Neuronal stem cell (in vitro differentiated cells): ENCODE results near the gene MOGAT2.

ENCODE experiments used
- DNase-seq: peaks from one replicate; pipeline ENCODE4 v3.0.0-alpha.2; 2013; ENCODE audit warnings: low spot score
- H2AFZ ChIP-seq: one replicate; pipeline ENCODE4 v1.6.1; 2013; ENCODE audit warnings: mild to moderate bottlenecking, low read length, inconsistent platforms
- H2AK5ac ChIP-seq: 2 replicates; pipeline ENCODE4 v1.6.1; 2013; ENCODE audit warnings: low read depth, mild to moderate bottlenecking, inconsistent platforms, low read length, moderate library complexity, mixed read lengths
- H2BK120ac ChIP-seq: 2 replicates; pipeline ENCODE4 v1.6.1; 2013; ENCODE audit warnings: low read depth, mild to moderate bottlenecking, inconsistent platforms, low read length, moderate library complexity, mixed read lengths
- H2BK12ac ChIP-seq: one replicate; pipeline ENCODE4 v1.6.1; 2013; ENCODE audit warnings: low read length, inconsistent platforms
- H2BK15ac ChIP-seq: 2 replicates; pipeline ENCODE4 v1.6.1; 2013; ENCODE audit warnings: mild to moderate bottlenecking, low read length, inconsistent platforms, mixed read lengths
- H2BK5ac ChIP-seq: one replicate; pipeline ENCODE4 v1.6.1; 2013; ENCODE audit warnings: inconsistent platforms, mild to moderate bottlenecking, low read length, moderate library complexity
- H3K14ac ChIP-seq: one replicate; pipeline ENCODE4 v1.6.1; 2013; ENCODE audit warnings: low read length, inconsistent platforms
- H3K18ac ChIP-seq: 2 replicates; pipeline ENCODE4 v1.6.1; 2013; ENCODE audit warnings: low read length, inconsistent platforms
- H3K23ac ChIP-seq: 2 replicates; pipeline ENCODE4 v1.6.1; 2013; ENCODE audit warnings: low read depth, mild to moderate bottlenecking, mixed read lengths, low read length, inconsistent platforms; ENCODE audit not compliant: poor library complexity
- H3K27ac ChIP-seq: replicated peaks from 3 replicates; pipeline ENCODE4 v1.5.1; 2013; ENCODE audit warnings: low read length, inconsistent platforms
- H3K27me3 ChIP-seq, 3 experiments: 2 replicates each; pipeline ENCODE4 v1.6.1; 2013; ENCODE audit warnings: low read length in 3 of 3, mild to moderate bottlenecking in 2 of 3, inconsistent platforms in 1 of 3, low read depth in 1 of 3, mixed read lengths in 1 of 3, moderate library complexity in 1 of 3; ENCODE audit not compliant: control insufficient read depth in 3 of 3, insufficient read depth in 3 of 3
- H3K36me3 ChIP-seq, 2 donors: replicated peaks in 1 of 2; 2 replicates each; pipeline ENCODE4 v1.6.1; 2013; ENCODE audit warnings: low read length in 2 of 2; ENCODE audit not compliant: control insufficient read depth in 2 of 2, insufficient read depth in 2 of 2
- H3K4ac ChIP-seq: 2 replicates; pipeline ENCODE4 v1.6.1; 2013; ENCODE audit warnings: inconsistent platforms, mild to moderate bottlenecking, low read length, moderate library complexity
- H3K4me1 ChIP-seq, 2 donors: 1 replicate in 1 of 2; 2 replicates in 1 of 2; pipeline ENCODE4 v1.6.1; 2013; ENCODE audit warnings: low read length in 2 of 2, low read depth in 1 of 2; ENCODE audit not compliant: control insufficient read depth in 2 of 2, insufficient read depth in 1 of 2
- H3K4me2 ChIP-seq: one replicate; pipeline ENCODE4 v1.6.1; 2013; ENCODE audit warnings: mild to moderate bottlenecking, low read length, inconsistent platforms; ENCODE audit not compliant: insufficient read depth, poor library complexity, severe bottlenecking
- H3K4me3 ChIP-seq, 2 donors: 2 replicates each; pipeline ENCODE4 v1.5.1; 2013; ENCODE audit warnings: low read length in 2 of 2, mild to moderate bottlenecking in 2 of 2, inconsistent platforms in 1 of 2, moderate library complexity in 1 of 2
- H3K79me1 ChIP-seq: one replicate; pipeline ENCODE4 v1.6.1; 2013; ENCODE audit warnings: low read depth, mild to moderate bottlenecking, inconsistent platforms, low read length, moderate library complexity
- H3K9ac ChIP-seq: one replicate; pipeline ENCODE4 v1.6.1; 2013; ENCODE audit warnings: mild to moderate bottlenecking, low read depth, low read length, inconsistent platforms; ENCODE audit not compliant: poor library complexity
- H3K9me3 ChIP-seq, 2 donors: replicated peaks in 1 of 2; 2 replicates each; pipeline versions ENCODE3 to v1.6.1; 2013; ENCODE audit warnings: low read length in 2 of 2, mild to moderate bottlenecking in 2 of 2, inconsistent platforms in 1 of 2, low read depth in 1 of 2, mixed read lengths in 1 of 2, moderate library complexity in 1 of 2; ENCODE audit not compliant: control insufficient read depth in 2 of 2, insufficient read depth in 1 of 2
- H4K8ac ChIP-seq: one replicate; pipeline ENCODE4 v1.6.1; 2013; ENCODE audit warnings: low read depth, mild to moderate bottlenecking, inconsistent platforms, low read length, moderate library complexity
- H4K91ac ChIP-seq: one replicate; pipeline ENCODE4 v1.6.1; 2013; ENCODE audit warnings: low read length, low read depth, mild to moderate bottlenecking, inconsistent platforms; ENCODE audit not compliant: poor library complexity
- WGBS, 2 donors: extraction: QIAGEN DNeasy Blood & Tissue Kit; methylation state at CpG; one replicate each; pipeline ENCODE4 v1.1.7; 2013; ENCODE audit warnings: missing lambda C conversion rate in 2 of 2, mixed read lengths in 1 of 2; ENCODE audit not compliant: insufficient read length in 2 of 2, insufficient replicate concordance in 1 of 2; ENCODE audit errors: extremely low coverage in 2 of 2; 5-methylcytosine and 5-hydroxymethylcytosine counted together

Gene MOGAT2

GRCh38 chr11:75776546-75776945 lies 58.9 kb downstream of the MOGAT2 start:
- Histone ChIP-seq H3K4me1 (peaks cover 0 to 3% of the 10 kb centered on the region in 2 donors), H2BK5ac (no peak overlapping the region), H2BK15ac (peak overlapping the region; percentile 20), H3K4me3 (no peak overlapping the region), H3K36me3 (no peaks in the 10 kb centered on the region), H3K18ac (no peak overlapping the region), H3K27ac (no peak overlapping the region), H3K4me2 (no peak overlapping the region), H3K23ac (no peak overlapping the region), H2AFZ (no peak overlapping the region), H2BK12ac (no peak overlapping the region), H4K8ac (no peak overlapping the region), H4K91ac (no peak overlapping the region), H3K14ac (no peak overlapping the region), H3K9me3 (no peaks in the 10 kb centered on the region), H3K79me1 (no peaks in the 10 kb centered on the region), H2BK120ac (no peak overlapping the region), H3K27me3 (peaks cover 0 to 47% (median 0%) of the 10 kb centered on the region in 3 experiments), H2AK5ac (no peak overlapping the region), H3K4ac (no peak overlapping the region), H3K9ac (no peak overlapping the region)
- DNase-seq = no peak
- no CpG with 5 or more reads among the region's 4 CpGs for WGBS, 2 donors

GRCh38 chr11:75777461-75778110 lies 59.9 kb downstream of the MOGAT2 start:
- Histone ChIP-seq H3K9me3 (no peaks in the 10 kb centered on the region), H3K27ac (no peak overlapping the region), H3K79me1 (no peaks in the 10 kb centered on the region), H2AFZ (no peak overlapping the region), H4K91ac (no peak overlapping the region), H4K8ac (no peak overlapping the region), H3K4me1 (peaks cover 0 to 3% of the 10 kb centered on the region in 2 donors), H3K23ac (no peak overlapping the region), H2BK5ac (no peak overlapping the region), H2BK120ac (no peak overlapping the region), H3K18ac (no peak overlapping the region), H2BK15ac (no peak overlapping the region), H3K14ac (no peak overlapping the region), H3K9ac (no peak overlapping the region), H2AK5ac (no peak overlapping the region), H2BK12ac (peak overlapping the region; percentile 80), H3K4me2 (no peak overlapping the region), H3K4ac (no peak overlapping the region), H3K4me3 (no peak overlapping the region), H3K27me3 (peaks cover 0 to 47% (median 0%) of the 10 kb centered on the region in 3 experiments), H3K36me3 (no peaks in the 10 kb centered on the region)
- DNase-seq = no peak
- no CpG with 5 or more reads among the region's 13 CpGs for WGBS, 2 donors

DNA sequence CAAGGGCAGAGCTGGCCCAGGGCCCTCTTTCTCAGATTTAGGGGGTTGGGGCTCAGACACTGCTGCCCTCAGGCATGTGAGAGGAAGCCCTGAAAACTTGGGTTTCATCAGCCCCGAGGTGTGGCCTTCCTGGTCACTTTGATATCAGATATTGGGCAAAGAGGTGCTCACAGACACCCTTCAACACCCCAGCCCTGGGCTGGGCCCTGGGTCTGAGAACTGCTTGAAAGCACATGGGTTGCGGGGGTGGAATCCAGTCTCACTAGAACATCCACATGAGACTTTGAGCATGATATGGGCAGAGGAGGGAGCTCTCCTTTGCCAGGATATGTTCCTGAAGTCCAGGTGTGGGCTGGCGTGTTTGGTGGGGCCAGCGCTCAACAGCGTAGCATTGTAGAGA lies 61.3 kb downstream of the MOGAT2 start:
- no peak overlapping the region for H2BK120ac ChIP-seq
- H3K4me3 ChIP-seq = no peak overlapping the region
- H3K79me1 ChIP-seq = no peaks in the 10 kb centered on the region
- no peak overlapping the region for H2AK5ac ChIP-seq
- no peak overlapping the region for H2BK15ac ChIP-seq
- H2BK12ac ChIP-seq = no peak overlapping the region
- no peaks in the 10 kb centered on the region for H3K9me3 ChIP-seq
- H3K4me2 ChIP-seq = no peak overlapping the region
- H3K4me1 ChIP-seq = peaks cover 0 to 3% of the 10 kb centered on the region in 2 donors
- DNase-seq = no peak
- peaks cover 0 to 48% (median 0%) of the 10 kb centered on the region in 3 experiments for H3K27me3 ChIP-seq
- no peaks in the 10 kb centered on the region for H3K36me3 ChIP-seq
- no peak overlapping the region for H4K91ac ChIP-seq
- no peak overlapping the region for H3K18ac ChIP-seq
- no peak overlapping the region for H2BK5ac ChIP-seq
- no peak overlapping the region for H3K27ac ChIP-seq
- peak overlapping the region; percentile 22 for H3K9ac ChIP-seq
- no CpG with 5 or more reads among the region's 5 CpGs for WGBS, 2 donors
- H3K4ac ChIP-seq = no peak overlapping the region
- H2AFZ ChIP-seq = no peak overlapping the region
- no peak overlapping the region for H4K8ac ChIP-seq
- no peak overlapping the region for H3K23ac ChIP-seq
- H3K14ac ChIP-seq = no peak overlapping the region

- no peak overlapping the region for H3K23ac ChIP-seq
- no peak overlapping the region for H2BK120ac ChIP-seq
- H4K91ac ChIP-seq = no peak overlapping the region
- no peak overlapping the region for H4K8ac ChIP-seq
- no peak overlapping the region for H2BK15ac ChIP-seq
- peaks cover 0 to 48% (median 0%) of the 10 kb centered on the region in 3 experiments for H3K27me3 ChIP-seq
- no peak overlapping the region for H3K27ac ChIP-seq
- H3K4me2 ChIP-seq = no peak overlapping the region
- no peak overlapping the region for H3K14ac ChIP-seq
- H3K36me3 ChIP-seq = no peaks in the 10 kb centered on the region
- no CpG with 5 or more reads among the region's 2 CpGs for WGBS, 2 donors
- H3K4me1 ChIP-seq = peaks cover 0 to 3% of the 10 kb centered on the region in 2 donors
- H3K9ac ChIP-seq = no peak overlapping the region
- no peak overlapping the region for H3K4ac ChIP-seq
- no peak overlapping the region for H3K4me3 ChIP-seq
- H2BK5ac ChIP-seq = no peak overlapping the region
- H3K18ac ChIP-seq = no peak overlapping the region
- no peak overlapping the region for H2AFZ ChIP-seq
- DNase-seq = no peak
- no peak overlapping the region for H2BK12ac ChIP-seq
- H3K79me1 ChIP-seq = no peaks in the 10 kb centered on the region
- no peak overlapping the region for H2AK5ac ChIP-seq
- H3K9me3 ChIP-seq = no peaks in the 10 kb centered on the region
Measured at GRCh38 chr11:75779960-75780359, 62.3 kb downstream of the MOGAT2 start.
